Peyer's patch (tissue), 4 donors: ENCODE results near the gene SEMA4C.

Experiments used
- POLR2A ChIP-seq, 2 donors: fragments of 450-650 bp; IDR thresholded peaks; one replicate each; pipeline ENCODE4 v1.5.1; 2017; ENCODE audit warnings: antibody characterized with exemption in 2 of 2, mild to moderate bottlenecking in 2 of 2, moderate library complexity in 2 of 2
- TF ChIP-seq, protein P1 (sequence below), 6 experiments: fragments of 450-650 bp in 4 of 6; fragments of 200-600 bp in 2 of 6; sonication (generic) in 1 of 6; IDR thresholded peaks; one replicate each; pipeline ENCODE4 v1.5.1; 2017 to 2019; ENCODE audit warnings: antibody characterized with exemption in 6 of 6, mild to moderate bottlenecking in 3 of 6, moderate library complexity in 1 of 6

DNA sequence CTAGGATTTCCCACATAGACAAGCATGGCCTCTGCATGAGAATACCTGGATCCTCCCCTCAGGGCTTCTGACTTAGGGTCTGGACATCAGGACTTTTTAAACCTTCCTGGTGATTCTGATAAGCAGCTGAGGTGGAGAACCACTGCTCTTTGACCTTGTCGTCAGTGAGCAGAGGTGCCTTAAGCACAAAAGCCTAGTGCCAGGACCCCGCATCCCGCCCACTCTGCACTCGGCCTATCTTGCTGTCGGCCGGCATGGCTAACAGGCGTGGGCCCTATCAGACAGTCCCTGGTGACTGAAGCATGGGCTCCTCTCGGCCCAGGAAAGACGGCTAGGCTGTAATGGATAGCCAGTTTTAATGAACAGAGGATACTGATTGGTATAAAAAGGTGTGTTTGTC lies 32.3 kb downstream of the SEMA4C start:
- TF ChIP-seq, protein P1, sequence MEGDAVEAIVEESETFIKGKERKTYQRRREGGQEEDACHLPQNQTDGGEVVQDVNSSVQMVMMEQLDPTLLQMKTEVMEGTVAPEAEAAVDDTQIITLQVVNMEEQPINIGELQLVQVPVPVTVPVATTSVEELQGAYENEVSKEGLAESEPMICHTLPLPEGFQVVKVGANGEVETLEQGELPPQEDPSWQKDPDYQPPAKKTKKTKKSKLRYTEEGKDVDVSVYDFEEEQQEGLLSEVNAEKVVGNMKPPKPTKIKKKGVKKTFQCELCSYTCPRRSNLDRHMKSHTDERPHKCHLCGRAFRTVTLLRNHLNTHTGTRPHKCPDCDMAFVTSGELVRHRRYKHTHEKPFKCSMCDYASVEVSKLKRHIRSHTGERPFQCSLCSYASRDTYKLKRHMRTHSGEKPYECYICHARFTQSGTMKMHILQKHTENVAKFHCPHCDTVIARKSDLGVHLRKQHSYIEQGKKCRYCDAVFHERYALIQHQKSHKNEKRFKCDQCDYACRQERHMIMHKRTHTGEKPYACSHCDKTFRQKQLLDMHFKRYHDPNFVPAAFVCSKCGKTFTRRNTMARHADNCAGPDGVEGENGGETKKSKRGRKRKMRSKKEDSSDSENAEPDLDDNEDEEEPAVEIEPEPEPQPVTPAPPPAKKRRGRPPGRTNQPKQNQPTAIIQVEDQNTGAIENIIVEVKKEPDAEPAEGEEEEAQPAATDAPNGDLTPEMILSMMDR (IDR thresholded peaks at IDR 0.05) = no peak
- TF ChIP-seq POLR2A (IDR thresholded peaks at IDR 0.05) = no peak
